Measurements from ENCODE around the gene MYH1.
"Not testable (repeated sequence)": the region's sequence is repeated elsewhere in the genome, so short reads cannot be mapped to it uniquely, and the experiment has no call there.

MYH1 gene

DNA sequence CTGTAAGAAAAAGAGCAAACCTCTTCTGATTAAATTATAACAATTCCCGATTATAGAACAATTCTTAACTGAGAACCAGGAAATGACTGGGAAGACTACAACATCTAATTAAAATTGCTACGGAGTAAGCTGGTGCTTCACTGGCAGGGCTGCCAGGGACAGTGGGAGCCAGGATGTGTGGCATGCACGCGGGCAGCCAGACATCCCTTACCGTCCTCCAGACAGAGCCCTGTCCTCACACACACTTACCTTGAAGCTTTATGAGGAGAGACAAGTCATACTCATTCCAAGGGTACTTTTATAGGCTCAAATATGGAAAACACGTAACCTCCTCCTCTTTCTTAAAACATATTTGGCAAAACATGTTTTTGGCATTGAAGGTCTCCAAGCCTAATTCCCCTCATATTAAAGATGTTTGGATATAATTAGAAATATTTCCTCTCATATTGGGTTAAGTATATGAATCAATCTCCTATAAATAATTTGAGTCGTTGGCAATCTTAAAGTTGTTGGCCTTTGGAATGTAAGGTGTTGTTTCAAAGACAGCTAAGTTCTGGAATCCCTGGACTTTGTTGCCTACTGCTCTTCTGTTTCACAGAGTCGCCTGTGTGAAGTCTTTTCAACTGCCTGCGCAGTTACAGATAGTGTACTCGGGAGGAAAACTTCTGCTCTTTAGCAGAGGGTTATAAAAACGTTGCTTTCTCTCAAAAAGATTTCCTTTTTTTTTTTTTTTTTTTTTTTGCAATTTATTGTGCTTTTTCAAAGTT, at the start of gene MYH1:
TSS of gene MYH1 (minus strand) at position 272 of the 767 bp plus-strand sequence. CDS start 1,900 bp downstream, outside the sequence.
- DNase-seq (ENCODE audit: low spot score), result no peak

DNA sequence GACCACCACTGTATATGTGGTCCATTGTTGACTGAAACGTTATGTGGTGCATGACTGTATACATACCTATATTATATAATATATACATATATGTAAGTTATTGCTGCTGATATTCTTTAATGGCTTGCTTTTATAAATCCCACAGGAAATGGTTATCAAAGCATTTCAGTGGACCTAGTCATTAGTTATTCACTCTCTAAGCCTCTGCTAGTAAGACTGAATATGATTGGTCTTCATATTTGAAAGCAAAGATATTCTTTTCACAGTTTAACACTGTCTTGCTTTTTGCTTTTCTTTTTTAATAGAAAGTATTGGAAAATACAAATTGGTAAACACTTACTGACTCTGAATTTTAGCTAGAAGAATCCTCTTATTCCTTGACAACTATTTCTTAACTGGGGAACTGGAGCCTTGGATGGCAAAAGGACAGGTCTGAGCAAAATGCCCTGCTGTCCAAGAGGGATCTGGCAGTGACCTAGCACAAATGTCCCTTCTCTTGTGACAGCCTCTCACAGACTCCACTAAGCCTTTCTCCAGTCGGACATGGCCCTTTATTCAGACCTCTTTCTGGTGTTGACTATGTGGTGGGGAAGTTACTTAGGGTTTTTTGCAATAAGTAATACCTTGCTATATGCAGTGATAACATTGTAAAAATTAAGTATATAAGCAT, 45.8 kb upstream of the MYH1 start:
- no peak for DNase-seq (ENCODE audit: low spot score)

DNA sequence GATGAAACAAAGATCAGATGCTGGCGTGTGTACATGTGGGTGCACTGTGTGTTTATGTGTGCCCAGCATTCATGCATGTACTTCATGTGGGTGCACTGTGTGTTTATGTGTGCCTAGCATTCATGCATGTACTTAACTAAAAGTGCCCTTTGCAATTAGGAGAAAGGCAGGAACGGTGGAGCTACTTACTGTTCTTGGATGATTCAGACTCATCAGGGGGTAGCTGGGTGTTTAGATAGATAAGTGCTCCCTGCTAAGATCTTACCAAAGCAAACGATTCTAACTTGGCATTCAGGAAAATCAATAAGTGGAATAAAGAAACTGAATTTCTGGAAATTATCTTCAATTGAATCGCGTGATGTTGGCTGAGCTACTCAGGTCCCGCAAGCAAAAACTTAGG, 39.7 kb upstream of the MYH1 start:
- no peak for DNase-seq (ENCODE audit: low spot score)

DNA sequence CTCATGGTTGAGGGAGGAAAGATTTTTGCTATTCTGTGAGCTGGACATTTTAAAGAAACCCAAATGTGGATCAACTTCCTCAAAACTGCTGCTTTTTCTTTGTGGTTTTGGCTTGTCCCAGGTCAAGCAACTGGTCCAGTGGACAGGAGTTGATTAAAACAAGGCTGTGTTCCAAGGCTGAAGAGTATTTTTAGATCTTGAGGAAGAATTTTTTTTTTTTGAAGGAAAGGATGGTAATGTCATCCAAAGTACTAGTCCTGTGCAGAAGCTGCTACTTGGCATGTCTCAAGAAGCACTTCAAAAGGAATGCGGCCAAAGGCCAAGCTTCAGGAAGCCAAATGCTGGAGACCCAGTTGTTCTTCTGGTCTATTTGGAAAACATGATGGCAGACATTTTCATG, 39.1 kb upstream of the MYH1 start:
- no peak for DNase-seq (ENCODE audit: low spot score)

DNA sequence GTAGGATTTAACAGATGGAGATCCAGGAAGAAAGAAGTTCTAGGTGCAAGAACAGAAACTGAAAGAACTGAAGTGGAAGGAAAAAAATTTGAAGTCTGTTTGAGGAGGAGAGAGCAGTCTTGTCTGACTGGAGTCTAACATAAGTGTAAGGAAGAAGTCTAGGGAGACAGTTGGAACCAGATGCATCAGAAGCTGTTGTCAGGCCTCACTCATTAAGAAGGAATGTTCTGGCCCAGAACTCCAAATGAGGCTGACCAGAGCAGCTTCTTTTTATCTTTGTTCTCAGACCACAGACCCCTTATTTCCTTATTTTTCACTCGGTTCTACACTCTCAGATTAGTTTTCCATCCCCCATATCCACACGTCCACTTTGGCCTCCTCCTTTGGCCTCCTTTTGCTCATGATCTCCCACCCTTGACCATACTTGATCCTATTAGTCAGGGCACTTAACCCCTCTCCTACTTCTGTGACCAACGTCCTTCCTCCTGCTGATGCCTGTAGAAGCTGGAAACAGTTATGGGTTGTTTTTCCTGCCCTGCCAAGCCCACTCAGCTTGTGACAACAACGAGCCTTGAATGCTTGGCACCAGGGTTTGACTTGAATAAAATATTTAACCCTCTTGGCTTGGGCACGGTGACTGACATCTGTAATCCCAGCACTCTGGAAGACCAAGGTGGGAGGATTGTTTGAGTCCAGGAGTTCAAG, 38.1 kb upstream of the MYH1 start:
- no peak for DNase-seq (ENCODE audit: low spot score)

DNA sequence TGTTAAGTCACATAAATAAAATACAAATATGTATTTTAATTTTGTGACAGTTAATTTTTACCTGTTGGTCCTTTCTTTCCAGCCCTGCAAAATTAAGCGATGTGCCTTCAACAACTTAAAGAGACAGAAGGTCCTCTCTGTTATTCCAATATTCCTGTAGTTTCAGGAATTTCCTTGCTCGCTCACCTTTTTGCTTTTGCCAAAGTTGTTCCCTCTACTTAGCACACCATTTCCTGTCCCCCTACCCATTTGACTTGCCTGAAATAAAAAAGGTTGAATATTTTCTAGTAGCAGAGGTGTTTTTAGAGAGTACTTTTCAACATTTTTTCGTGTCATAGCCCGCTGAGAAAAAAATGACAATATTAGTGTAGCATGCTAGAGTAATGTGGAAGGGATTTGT, 31.7 kb upstream of the MYH1 start:
- DNase-seq (ENCODE audit: low spot score), result no peak

DNA sequence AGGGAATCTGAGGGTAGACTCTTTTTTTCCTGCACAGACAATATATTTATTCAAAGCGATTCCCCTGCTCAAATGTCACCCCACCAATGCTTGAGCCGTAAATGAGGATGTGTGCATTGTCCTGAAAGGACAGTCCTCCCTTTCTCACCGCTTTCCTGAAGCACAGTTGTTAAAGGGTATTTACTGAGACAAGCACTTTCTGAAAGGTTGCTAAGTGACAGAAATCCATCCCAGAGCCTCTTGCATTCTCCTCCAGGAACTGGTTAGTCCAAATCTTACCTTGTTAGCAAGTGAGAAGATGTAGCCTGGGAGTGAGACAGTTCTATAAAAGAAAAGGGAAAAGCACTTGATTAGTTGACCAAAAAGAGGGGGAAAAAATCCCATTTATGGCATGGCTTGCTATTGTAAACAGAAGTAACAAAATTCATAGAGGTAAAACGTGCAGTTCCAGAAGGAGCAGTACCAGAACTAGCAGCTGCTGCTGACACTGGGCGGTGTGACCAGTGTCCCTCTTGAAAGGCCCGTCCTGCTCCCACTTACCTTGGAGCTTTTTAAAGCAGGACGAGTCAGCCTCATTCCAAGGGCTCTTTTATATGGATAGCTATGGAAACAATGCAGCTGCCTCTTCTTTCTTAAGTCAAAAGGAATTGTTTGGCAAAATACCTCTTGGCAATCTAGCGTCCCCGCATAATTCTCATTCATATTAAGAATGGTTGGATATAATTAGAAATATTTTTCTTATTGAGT, 30.9 kb upstream of the MYH1 start, which contains the start of gene MYH2:
TSS of gene MYH2 (minus strand) at position 563 of the 747 bp plus-strand sequence. CDS start 1,738 bp downstream, outside the sequence.
- no peak for DNase-seq (ENCODE audit: low spot score)

DNA sequence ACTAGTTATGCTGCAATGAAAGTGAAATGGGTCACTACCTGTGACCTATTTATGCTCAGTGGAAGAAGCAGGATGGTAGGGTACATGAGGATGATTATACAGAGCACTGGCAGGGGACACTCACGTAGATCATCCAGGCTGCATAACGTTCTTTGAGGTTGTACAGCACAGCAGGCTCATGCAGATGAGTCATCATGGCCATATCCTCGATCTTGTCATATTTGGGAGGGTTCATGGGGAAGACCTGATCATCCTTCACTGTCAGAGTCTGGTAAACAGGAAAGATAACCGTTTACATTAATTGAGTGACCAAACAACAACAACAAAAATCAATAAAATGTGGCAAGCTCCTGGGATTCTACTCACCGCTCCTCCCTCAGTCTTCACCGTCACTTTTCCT, 29.0 kb upstream of the MYH1 start:
- no peak for DNase-seq (ENCODE audit: low spot score)

DNA sequence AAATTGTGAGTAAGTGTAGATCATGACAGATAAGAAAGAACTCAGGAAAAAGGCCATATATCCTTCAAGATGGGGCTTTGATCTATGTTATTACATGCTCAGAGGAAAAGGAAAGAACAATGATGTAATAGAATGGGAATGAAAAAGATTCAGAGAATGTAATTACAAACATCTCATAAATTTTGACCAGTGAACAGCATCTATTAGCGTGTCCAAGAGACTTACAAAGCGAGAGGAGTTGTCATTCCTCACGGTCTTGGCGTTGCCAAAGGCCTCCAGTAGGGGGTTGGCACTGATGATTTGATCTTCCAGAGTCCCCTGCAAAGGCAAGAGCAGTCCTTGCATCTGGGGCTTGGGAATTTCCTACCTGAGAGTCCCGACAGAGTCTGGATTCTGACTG, 25.1 kb upstream of the MYH1 start:
- DNase-seq (ENCODE audit: low spot score), result not testable (repeated sequence)

DNA sequence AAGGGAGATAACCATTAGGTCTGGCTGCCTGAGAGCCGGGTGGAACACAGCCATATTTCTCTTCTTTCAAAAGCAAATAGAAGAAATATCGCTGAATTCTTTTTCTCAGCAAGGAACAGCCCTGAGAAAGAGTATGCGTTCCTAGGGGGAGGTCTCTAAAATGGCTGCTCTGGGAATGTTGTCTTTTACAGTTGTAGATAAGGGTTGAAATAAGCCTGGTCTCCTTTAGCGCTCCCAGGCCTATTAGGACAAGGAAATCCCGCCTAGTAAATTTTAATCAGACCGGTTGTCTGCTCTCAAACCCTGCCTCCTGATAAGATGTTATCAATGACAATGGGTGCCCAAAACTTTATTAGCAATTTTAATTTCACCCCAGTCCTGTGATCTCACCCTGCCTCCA, 22.8 kb upstream of the MYH1 start:
- not testable (repeated sequence) for DNase-seq (ENCODE audit: low spot score)

DNA sequence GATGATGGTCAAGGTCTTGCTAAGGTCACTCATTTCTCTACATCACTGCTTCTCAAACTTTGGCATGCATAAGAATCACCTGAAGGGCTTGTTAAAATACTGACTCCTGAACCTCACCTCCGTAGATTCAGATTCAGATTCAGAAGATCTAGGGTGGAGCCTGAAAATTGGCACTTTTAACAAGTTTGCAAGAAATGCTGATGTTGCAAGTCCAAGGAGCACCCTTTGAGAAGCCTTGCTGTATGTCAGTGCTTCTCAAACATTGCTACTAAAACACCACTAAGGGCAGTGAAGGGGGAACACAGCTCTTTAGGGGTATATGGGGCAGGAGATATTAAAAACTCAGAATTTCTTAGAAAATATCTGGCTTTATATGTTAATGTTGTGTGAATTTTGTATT, 13.7 kb upstream of the MYH1 start:
- DNase-seq (ENCODE audit: low spot score), result no peak

DNA sequence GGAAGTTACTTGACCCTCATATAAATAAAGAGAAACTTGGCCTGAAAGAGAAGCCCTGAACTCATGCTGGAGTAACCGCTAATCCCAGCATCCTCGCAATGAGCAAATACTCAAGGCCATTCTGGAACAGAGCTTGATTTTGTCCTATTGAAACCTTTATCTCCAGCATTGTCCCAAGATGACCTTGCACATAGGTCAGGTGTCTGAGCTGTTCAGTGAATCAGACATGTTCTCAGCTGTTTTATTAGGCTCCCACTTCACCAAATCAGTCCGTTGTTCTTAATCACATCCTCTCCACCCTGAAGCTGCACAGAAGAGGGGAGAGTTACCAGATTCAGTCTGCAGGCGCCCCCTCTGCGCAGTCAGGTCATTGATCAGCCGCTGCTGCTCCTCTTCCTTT, 9.1 kb upstream of the MYH1 start:
- DNase-seq (ENCODE audit: low spot score), result no peak

DNA sequence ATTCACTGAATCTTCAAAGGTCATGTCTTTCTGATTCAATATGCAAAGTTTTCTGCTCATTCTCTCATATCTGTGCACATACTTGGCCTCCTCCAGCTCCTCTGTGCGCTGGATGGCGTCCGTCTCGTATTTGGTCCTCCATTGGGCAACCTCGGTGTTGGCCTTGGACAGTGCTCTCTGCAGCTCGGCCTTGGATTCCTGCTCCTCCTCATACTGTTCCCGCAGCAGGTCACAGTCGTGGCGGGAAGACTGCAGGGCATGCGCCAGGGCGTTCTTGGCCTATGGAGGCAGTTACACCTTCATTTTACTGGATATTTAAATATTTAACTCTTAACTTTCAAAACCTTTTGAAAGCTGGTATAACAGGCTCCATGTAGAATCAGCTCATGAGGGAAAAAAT, 8.2 kb upstream of the MYH1 start:
- no peak for DNase-seq (ENCODE audit: low spot score)

DNA sequence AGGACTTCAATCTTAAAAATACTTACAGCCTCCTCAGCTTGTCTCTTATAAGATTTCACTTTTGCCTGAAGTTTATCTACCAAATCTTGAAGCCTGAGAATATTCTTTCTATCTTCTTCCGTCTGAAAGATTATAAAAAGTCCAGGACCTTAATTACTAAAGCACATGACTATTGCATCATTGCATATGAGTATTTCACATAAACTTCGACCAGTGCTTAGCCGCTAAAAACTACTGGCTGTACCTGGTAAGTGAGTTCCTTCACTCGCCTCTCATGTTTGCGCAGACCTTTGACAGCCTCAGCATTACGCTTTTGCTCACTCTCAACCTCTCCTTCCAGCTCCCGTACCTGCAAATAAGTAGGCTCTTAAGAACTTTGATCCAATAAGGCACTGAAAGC, 4.7 kb upstream of the MYH1 start:
- no peak for DNase-seq (ENCODE audit: low spot score)

DNA sequence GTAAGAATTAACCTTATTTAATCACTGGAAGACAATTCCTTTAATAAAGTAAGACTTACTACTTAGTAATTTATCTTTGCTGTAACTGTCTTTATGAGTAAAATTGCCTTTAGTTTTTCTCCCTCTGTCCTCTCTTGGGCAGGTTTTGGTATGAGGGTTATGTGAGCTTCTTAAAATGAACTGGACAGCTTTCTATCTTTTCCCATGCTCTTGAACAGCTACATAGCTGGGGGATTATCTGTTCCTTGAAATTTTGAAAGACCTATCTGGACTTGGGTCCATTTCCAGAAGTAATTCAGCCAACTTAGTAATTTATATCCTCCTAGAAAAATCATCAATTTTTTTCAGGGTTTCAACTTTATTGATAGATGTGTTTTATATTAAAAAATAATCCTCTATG, 3.6 kb upstream of the MYH1 start:
- DNase-seq (ENCODE audit: low spot score), result no peak

DNA sequence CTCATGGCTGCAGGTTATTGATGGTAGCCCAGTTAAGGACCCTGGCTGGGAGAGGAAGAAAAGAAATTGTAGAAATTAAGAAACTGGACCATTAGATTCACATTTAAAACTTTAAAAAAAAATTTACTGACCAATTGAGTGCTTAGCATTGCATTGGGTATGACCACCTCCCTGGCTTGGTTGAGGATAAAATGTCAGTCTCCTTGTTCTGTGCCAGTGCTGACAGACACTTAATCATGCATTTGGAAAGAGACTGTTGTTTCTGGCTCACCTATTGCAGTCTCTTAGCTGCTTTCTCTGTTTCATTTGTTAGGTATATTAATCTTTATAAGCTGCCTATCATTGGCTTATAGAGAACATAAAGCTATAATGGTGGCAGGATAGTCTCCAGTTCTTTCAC, 1.7 kb downstream of the MYH1 start:
- DNase-seq (ENCODE audit: low spot score), result no peak

DNA sequence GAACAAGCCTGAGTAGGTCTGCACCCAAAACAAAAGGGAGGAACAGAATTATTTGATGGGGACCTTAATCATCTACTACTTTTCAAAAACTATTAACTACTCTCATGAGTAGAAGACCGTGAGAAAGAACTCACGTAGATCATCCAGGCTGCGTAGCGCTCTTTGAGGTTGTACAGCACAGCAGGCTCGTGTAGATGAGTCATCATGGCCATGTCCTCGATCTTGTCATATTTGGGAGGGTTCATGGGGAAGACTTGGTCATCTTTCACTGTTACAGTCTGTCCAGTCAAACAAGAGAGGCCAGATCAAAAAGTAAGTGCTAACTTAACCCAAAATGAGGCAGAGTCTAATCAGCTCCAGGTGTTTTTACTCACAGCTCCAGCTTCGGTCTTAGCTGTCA, 2.3 kb downstream of the MYH1 start:
- no peak for DNase-seq (ENCODE audit: low spot score)

DNA sequence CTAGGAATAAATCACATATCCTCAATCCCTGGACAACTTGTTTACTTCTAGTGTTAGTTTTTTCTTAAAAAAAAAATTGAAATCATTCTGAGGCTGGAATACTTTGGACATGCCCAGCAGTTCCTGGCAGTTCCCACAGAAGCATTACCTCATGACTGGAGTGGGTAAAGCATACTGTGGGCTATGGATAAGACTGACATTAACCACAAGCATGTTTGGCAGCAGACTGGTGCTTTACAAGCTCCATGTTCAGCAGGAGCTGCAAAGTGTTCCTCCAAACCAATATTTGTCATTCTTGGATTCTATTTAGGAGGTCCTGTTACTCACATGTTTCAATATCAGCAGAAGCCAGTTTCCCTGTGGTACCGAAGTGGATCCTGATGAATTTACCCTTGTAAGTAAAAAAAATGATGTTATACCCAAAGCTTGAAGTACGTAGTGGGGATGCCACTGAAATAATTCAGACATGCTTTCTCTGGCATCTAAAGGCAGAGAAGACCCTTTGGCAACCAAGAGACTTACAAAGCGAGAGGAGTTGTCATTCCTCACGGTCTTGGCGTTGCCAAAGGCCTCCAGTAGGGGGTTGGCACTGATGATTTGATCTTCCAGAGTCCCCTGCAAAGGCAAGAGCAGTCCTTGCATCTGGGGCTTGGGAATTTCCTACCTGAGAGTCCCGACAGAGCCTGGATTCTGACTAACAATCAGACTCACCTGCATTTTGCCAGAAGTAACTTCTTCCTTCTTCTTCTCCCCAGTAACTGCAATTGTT, 4.9 kb downstream of the MYH1 start:
- no peak for DNase-seq (ENCODE audit: low spot score)

DNA sequence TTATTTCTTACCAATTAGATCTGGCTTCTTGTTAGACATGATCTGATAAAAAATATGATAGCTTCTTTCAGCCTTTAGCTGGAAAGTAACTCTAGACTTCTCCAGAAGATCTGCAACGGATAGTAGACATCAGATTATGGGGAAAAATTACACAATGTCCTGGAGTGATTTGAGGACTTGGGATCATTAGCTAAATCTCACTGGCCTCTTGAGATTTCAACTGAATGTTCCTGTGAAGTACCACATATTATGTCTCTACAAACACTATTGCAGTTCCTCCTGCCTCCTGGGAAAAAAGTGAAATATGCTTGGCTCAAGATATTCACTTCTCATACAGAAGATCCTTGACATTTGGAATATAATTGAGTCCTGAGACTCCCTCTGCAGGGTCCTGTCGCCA, 5.5 kb downstream of the MYH1 start:
- DNase-seq (ENCODE audit: low spot score), result no peak

DNA sequence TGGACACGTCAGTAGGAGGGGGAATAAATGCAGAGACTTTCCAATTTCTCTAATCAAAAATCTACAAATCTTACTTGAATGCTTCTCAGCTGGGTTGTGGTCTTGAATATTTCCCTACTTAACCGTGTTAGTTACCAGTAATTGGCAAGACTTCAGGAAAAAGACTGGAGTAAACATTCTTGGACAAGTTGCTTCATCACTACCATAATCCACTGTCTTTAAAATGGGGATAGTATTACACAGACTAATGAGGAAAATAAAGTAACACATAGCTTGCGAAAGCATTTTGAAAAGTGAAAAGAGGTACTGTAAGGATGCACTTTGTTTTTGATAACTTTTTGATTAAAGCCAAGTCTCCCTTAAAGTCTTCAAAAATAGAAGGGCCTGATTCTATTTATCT, 18.4 kb downstream of the MYH1 start:
- DNase-seq (ENCODE audit: low spot score), result no peak

DNA sequence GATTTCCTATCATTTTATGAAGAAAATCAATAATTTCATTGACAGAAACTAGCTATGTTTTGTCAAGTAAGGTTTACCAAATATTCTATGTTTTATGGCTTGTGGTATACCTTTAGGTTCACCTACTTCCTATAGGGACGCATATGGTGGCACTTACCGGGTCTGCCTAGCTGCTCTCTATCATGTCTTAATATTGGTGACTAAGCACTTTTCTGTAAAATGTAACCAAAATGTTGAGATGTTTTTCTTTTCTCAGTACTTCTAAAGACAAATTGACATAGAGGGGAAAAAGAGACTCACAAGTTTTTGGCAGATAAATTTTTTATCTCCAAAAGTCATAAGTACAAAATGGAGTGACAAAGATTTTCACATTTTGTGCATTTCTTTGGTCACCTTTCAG, 26.3 kb downstream of the MYH1 start:
- no peak for DNase-seq (ENCODE audit: low spot score)

DNA sequence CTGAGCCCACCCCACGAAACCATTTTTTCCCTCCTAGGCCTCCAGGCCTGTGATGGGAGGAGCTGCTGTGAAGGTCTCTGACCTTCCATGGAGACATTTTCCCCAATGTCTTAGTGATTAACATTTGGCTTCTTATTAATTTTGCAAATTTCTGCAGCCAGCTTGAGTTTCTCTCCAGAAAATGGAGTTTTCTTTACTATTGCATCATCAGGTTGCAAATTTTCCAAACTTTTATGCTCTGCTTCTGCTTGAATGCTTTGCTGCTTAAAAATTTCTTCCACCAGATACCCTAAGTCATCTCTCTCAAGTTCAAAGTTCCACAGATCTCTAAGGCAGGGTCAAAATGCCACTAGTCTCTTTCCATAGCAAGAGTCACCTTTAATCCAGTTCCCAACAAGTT, 36.1 kb downstream of the MYH1 start:
- no peak for DNase-seq (ENCODE audit: low spot score)
